ENCODE results near the gene FSTL4. TPM values are rescaled to one million over a fixed set of nuclear protein-coding genes. Genes with fewer than 3 reads are reported as not detected.

Gene FSTL4
- total RNA-seq, 2 donors from 2014 or later = 0.32 to 0.89 TPM

- no peak overlapping the region for H3K27ac ChIP-seq
- no peak for TF ChIP-seq CTCF (IDR thresholded peaks at IDR 0.05)
- H3K9me3 ChIP-seq = no peaks in the 10 kb centered on the region
- H3K9ac ChIP-seq (ENCODE audit: low read depth in 2 of 2, low read length in 2 of 2) = no peak overlapping the region
- H3K4me3 ChIP-seq = no peak overlapping the region
- intact Hi-C loops (cut with DNase I) = no loop called here
- H3K36me3 ChIP-seq = no peaks in the 10 kb centered on the region
- DNase-seq = no peak
- no peaks in the 10 kb centered on the region for H3K27me3 ChIP-seq
- H3K4me1 ChIP-seq = no peaks in the 10 kb centered on the region
Observed at GRCh38 chr5:133579766-133580165, 32.6 kb downstream of the FSTL4 start.

- Histone ChIP-seq H3K27me3 (no peaks in the 10 kb centered on the region), H3K4me1 (no peaks in the 10 kb centered on the region), H3K9me3 (no peaks in the 10 kb centered on the region), H3K9ac (ENCODE audit: low read depth in 2 of 2, low read length in 2 of 2) (no peak overlapping the region), H3K4me3 (no peak overlapping the region), H3K27ac (no peak overlapping the region), H3K36me3 (no peaks in the 10 kb centered on the region)
- intact Hi-C loops (cut with DNase I) = no loop called here
- DNase-seq = no peak
- TF ChIP-seq CTCF (IDR thresholded peaks at IDR 0.05) = no peak
Observed at GRCh38 chr5:133569347-133569746, 43.0 kb downstream of the FSTL4 start.

DNA sequence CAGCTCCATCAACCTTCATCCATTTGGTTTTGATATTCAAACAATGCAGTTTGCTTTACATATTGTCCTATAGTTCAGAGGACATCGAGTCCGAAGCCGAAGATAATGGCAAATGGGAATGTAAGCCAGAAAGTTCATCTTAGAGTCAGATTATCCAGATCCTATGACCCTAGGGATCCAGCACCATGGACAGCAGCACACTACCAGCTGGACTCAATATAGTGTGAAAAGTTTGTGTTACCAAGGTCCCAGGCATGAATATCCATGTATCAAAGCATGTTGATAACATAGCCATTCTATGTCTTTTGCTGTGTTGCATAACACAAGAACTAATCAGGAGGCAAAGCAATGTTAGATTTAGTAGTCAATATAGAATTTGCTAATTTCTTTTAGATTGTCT, 46.3 kb downstream of the FSTL4 start:
- Histone ChIP-seq H3K27ac (no peak overlapping the region), H3K36me3 (no peaks in the 10 kb centered on the region), H3K9ac (ENCODE audit: low read depth in 2 of 2, low read length in 2 of 2) (no peak overlapping the region), H3K9me3 (no peaks in the 10 kb centered on the region), H3K4me3 (no peak overlapping the region), H3K27me3 (no peaks in the 10 kb centered on the region), H3K4me1 (no peaks in the 10 kb centered on the region)
- TF ChIP-seq CTCF (IDR thresholded peaks at IDR 0.05) = no peak
- intact Hi-C loops (cut with DNase I) = no loop called here
- no peak for DNase-seq

- intact Hi-C loops (cut with DNase I) = no loop called here
- no peak overlapping the region for H3K9ac ChIP-seq (ENCODE audit: low read depth in 2 of 2, low read length in 2 of 2)
- no peak for TF ChIP-seq CTCF (IDR thresholded peaks at IDR 0.05)
- H3K4me1 ChIP-seq = no peaks in the 10 kb centered on the region
- H3K36me3 ChIP-seq = no peaks in the 10 kb centered on the region
- DNase-seq = no peak
- no peak overlapping the region for H3K4me3 ChIP-seq
- no peaks in the 10 kb centered on the region for H3K27me3 ChIP-seq
- H3K9me3 ChIP-seq = no peaks in the 10 kb centered on the region
- H3K27ac ChIP-seq = no peak overlapping the region
Observed at GRCh38 chr5:133564921-133565565, 47.3 kb downstream of the FSTL4 start.

GRCh38 chr5:133562554-133562953, 49.8 kb downstream of the FSTL4 start:
- Histone ChIP-seq H3K9ac (ENCODE audit: low read depth in 2 of 2, low read length in 2 of 2) (no peak overlapping the region), H3K27me3 (no peaks in the 10 kb centered on the region), H3K4me3 (no peak overlapping the region), H3K4me1 (no peaks in the 10 kb centered on the region), H3K36me3 (no peaks in the 10 kb centered on the region), H3K27ac (no peak overlapping the region), H3K9me3 (no peaks in the 10 kb centered on the region)
- no peak for DNase-seq
- intact Hi-C loops (cut with DNase I) = no loop called here
- no peak for TF ChIP-seq CTCF (IDR thresholded peaks at IDR 0.05)

Measured in colonic mucosa (tissue), 4 donors.